NCI-H526 treated with DMSO at 0.1 percent for 48 hours (cell line): Measurements from ENCODE around the gene CEBPG.

ENCODE experiments used
- DNase-seq: peaks from one replicate; lab custom pipeline; 2025; lab: John Stamatoyannopoulos, UW

CEBPG gene

DNA sequence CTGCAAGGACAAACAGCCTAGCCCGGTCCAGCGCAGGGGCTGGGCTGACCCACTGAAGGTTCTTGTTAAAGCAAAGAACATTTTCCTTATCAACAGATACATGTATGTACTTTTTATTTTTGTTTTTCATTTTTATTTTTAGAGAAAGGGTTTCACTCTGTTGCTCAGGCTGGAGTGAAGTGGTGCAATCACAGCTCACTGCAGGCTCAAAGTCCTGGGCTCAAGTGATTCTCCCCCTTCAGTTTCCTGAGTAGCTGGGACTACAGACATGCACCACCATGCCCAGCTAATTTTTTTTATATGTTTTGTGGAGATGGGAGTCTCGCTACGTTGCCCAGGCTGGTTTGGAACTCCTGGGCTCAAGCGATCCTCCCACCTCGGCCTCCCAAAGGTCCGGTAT, 47.9 kb downstream of the CEBPG start:
- DNase-seq: no peak

DNA sequence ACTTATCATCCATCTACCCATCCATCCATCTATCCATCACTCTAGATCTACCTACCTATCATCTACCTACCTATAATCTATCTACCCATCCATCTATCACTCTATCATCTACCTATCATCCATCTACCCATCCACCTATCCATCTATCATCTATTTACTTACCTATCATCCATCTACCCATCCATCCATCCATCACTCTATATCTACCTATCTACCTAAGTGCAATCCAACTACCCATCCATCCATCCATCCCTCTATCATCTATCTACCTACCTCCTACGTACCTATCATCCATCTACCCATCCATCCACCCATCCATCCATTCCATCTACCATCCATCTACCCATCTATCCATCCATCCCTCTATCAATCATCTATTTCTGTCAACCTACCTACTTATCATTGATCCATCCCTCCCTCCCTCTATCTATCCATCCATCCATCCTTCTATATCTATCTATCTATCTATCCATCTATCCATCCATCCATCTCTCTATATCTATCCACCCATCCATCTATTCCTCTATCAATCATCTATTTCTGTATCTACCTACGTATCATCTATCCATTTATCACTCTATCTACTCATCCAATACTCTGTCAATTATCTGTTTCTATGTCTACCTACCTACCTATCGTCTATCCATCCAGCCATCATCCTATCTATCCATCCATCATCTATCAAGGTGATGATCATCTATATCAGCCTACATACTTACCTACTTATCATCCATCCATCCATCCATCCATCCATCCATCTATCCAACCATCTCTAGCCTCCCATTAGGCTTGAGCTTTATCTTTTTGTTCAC, 49.1 kb downstream of the CEBPG start:
- DNase-seq: no peak

DNA sequence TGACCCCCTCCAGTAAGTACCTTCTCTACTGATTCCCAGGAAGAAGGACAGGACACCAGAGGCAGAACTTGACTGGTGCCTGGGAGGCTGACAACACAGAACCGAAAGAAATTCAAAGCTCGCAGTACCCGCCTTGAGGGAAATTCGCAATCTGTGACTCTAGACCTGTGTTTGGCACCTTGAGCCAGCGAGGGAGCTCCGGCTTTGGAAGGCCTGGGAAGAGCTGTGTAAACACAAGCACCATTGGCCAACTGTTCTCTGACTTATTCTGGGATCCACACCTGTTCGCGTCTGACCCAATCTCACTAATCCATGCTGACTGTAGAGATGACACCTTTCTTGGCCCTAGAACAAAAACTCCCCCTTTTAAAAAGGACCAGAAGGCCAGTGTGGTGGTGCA, 50.7 kb downstream of the CEBPG start:
- DNase-seq: no peak

DNA sequence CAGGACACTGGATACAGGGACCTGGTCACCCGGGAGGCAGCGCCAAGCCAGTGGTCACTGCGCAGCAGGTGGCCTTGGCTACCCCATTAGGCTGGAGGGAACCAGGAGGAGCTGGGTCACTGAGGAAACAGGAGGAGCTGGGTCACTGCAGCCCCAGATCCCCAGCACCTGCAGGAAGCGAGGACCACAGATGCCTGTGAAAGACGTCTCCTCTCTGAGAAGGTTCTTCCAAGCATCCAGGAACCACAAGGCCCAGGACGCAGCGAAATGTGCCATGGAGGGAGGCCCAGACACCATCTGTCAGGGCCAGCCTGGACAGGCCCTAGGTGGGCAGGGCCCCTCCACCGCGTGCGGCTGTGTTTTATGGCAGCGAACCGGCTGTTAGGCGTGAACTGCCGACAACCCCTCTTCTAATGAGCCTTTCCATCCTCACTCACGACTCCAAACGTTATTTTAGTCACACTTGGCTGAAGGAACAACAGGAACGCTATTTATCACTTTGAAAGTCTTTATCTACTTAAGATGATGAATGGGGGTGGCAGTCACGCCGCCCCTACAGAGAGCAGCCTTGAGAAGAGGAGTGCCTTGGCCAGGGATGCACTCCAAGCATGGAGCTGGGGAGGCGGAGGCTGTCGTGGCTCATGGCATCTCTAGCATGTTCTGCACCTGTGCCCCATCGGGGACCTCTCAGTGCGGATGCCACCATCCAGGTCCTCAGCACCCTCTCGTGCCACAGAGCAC, 53.3 kb downstream of the CEBPG start:
- DNase-seq: no peak

DNA sequence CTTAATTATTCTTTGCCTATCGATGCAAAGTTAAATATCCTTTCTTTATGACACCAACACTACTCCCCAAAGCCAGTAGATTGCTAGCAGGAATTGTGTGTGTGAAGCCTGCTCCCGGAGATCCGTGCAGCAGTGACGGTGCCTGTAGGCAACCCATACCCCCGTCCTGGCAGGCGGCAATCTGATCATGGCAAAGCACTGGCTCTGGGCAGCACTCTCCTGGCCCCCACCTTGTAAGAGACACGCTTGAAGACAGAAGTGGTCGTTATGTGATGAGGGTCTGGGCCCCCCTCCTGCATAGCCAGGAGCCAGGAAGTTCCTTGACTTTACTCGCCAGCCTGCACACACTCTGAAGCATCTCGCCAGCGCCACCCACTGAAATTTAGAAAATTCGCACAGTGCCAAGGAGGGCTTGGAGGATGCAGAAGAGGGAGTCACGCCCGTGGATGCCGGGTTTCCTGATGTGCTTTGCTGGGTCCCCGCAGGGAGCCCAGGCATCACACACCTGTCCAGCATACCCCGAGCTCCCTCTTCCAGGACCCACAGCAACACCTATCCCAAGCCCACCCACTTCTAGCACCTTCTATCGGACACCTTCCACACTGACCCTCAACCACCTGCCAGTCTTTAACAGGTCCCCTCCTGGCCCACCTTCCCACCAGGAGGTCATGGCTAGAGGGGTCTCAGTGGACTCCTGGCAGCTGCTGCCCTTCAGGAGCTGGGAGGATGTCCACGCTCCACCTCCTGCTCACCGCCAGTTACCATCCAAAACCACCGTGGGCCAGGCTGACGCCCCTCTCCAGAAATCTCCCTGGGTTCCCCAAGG, 54.5 kb downstream of the CEBPG start:
- DNase-seq: no peak

DNA sequence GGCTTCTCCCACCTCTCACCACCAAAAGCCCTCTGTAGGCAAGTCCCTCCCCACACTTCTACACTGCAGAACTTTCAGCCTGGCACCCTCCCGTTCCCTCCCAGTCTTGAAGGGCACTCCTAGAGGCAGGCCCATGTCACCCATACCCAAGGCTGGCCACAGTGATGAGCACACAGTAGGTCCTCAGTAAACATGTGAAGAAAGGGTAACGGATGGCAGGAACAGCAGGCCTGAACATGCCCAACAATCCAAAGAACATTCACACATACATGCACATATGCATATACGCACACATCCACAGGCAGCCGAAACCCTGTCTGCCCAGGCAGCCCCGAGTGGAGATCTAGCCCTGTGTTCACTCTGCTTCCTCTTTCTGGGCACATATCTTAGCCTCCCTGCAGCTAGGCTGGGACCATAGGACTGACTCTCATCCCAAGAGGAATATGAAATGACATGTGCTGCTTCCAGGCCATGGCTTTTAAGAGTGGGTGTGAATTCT, 55.2 kb downstream of the CEBPG start:
- no peak for DNase-seq

DNA sequence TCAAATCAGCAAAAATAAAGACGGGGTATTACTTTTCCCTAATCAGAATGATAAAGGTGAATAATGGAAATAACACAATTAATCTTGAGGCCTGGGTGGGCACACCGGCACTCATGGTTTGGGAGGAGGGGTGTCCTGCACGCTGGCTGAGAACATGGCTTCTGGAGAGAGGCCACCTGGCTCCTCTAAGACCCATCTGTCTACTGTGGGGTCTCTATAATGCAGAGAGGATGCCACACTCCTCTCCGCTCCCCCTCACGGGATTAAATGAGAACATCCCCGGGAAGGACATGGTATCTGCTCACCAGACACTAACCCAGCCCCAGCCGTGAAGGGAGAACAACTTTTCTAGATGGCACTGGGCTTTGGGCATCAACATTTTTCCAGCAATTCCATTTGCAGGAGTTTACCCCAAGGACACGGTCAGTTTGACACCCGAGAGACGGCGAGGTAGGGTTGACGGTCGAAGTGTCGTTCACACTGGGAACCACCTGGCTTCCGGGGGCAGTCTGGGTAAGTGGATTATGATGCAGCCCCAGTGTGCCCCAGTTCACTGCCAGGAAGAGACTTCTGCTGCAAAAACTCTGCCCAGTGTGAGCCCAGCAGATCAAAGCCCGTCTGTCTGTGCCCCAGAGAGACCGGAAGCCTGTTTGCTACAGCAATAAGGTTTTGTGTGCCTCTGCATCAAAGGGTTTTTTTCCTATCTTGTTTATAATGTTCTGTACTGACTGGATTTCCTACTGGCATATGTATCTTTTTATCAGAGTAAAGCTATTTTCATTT, 56.6 kb downstream of the CEBPG start:
- no peak for DNase-seq

DNA sequence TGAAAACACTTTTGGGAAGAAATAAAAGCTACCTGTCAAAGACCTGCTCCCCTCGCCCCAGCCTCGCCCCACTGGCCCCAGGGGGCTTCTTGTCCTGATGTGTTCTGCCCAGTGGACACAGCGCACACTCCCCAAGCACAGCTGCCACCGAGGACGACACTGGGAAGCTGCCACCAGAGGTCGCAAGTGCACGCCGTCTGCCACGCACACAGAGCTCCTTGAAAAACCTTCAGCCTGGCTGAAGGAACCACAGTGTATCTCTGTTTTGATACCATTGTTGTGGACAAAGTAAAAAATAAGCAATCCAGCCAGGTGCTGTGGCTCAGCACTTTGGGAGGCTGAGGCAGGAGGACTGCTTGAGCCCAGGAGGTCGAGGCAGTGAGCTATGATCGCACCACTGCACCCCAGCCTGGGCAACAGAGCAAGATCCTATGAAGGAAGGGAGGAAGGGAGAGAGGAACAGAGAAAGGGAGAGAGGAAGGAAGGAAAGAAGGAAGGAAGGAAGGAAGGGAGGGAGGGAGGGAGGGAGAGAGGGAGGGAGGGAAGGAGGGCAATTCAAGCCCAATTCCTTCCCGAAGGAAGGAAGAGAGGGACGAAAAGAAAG, 57.3 kb downstream of the CEBPG start:
- peak; percentile 56 for DNase-seq

DNA sequence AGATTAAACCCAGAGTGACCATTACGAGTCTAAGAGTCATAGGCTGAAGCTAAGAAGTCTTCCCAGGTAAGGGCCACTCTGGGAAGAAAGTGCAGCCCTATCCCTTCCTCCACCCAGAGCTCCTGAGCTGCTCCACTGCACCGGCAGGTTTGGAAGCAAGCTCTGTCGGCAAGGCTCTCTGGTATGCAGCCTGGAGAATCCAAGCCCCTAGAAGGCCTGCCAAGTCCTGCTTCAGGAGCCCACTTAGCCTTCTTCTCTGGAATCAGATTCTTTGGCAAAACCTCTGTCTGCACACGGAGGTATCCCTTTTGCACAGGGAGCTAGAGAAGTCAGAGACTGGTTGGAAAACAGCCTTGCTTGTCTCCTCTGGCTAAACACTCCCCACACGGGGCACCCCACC, 58.5 kb downstream of the CEBPG start:
- no peak for DNase-seq
